SK-N-SH (cell line): ENCODE measurements around the gene UCN2.

Experiments
- CHD2 ChIP-seq: fragments of 150-350 bp; IDR thresholded peaks from 2 replicates; pipeline ENCODE4 v1.6.1; 2018; ENCODE audit warnings: low read length; ENCODE audit not compliant: partially characterized antibody
- FOXJ3 ChIP-seq: sonication (generic); formaldehyde crosslinking; IDR thresholded peaks from 2 replicates; pipeline ENCODE4 v1.5.1; 2020; ENCODE audit warnings: mild to moderate bottlenecking, missing genetic modification reagents
- JUND ChIP-seq: IDR thresholded peaks from 2 replicates; pipeline ENCODE4 v1.4.0; 2012
- MXI1 ChIP-seq: IDR thresholded peaks from 2 replicates; pipeline ENCODE4 v1.6.1; 2012; ENCODE audit warnings: mild to moderate bottlenecking, low read depth, low read length, improper control_type of control experiment
- NFIC ChIP-seq: IDR thresholded peaks from 2 replicates; pipeline ENCODE4 v1.4.0; 2012; ENCODE audit warnings: borderline replicate concordance
- NRF1 ChIP-seq: IDR thresholded peaks from 2 replicates; pipeline ENCODE4 v1.6.1; 2012; ENCODE audit warnings: low read depth, mild to moderate bottlenecking, low read length
- POLR2AphosphoS5 ChIP-seq: IDR thresholded peaks from 2 replicates; pipeline ENCODE4 v1.6.1; 2012; ENCODE audit warnings: low read depth, low read length
- RAD21 ChIP-seq: IDR thresholded peaks from 2 replicates; pipeline ENCODE4 v1.6.1; 2012; ENCODE audit warnings: mild to moderate bottlenecking, low read length
- RFX5 ChIP-seq: IDR thresholded peaks from 2 replicates; pipeline ENCODE4 v1.6.1; 2012; ENCODE audit warnings: mild to moderate bottlenecking, improper control_type of control experiment, low read length
- TF ChIP-seq, protein P1 (sequence below): fragments of 200-600 bp; sonication (generic); IDR thresholded peaks from 2 replicates; pipeline ENCODE4 v1.6.1; 2017; ENCODE audit warnings: antibody characterized with exemption, mild to moderate bottlenecking, moderate library complexity
- TF ChIP-seq, protein P2 (sequence below): IDR thresholded peaks from 2 replicates; pipeline ENCODE4 v1.6.1; 2012; ENCODE audit warnings: mild to moderate bottlenecking, low read depth, low read length, moderate library complexity
- TF ChIP-seq, protein P3 (sequence below): IDR thresholded peaks from 2 replicates; pipeline ENCODE4 v1.4.0; 2012; ENCODE audit warnings: low read depth

DNA sequence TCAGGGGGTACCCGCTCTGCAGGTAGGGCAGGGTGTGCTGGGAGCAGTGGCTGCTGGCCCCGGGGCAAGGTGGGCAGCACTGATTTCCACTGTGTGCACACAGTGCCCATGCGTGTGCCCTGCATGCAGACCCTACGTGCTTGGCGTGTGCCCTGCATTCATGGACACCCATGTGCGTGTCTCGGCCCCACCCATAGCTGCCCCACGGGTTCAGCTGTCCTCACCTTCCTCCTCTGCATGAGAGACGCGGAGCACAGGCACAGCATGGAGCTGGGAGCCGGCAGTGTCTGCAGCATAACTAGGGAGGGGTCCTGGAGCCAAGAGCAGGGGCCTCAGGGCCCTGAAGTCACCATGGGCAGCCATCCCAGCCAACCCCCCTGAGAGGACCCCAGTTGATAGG is 1.6 kb upstream of the UCN2 start:
- no peak for TF ChIP-seq JUND
- no peak for TF ChIP-seq POLR2AphosphoS5
- TF ChIP-seq, protein P1, sequence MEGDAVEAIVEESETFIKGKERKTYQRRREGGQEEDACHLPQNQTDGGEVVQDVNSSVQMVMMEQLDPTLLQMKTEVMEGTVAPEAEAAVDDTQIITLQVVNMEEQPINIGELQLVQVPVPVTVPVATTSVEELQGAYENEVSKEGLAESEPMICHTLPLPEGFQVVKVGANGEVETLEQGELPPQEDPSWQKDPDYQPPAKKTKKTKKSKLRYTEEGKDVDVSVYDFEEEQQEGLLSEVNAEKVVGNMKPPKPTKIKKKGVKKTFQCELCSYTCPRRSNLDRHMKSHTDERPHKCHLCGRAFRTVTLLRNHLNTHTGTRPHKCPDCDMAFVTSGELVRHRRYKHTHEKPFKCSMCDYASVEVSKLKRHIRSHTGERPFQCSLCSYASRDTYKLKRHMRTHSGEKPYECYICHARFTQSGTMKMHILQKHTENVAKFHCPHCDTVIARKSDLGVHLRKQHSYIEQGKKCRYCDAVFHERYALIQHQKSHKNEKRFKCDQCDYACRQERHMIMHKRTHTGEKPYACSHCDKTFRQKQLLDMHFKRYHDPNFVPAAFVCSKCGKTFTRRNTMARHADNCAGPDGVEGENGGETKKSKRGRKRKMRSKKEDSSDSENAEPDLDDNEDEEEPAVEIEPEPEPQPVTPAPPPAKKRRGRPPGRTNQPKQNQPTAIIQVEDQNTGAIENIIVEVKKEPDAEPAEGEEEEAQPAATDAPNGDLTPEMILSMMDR: no peak
- TF ChIP-seq, protein P2, sequence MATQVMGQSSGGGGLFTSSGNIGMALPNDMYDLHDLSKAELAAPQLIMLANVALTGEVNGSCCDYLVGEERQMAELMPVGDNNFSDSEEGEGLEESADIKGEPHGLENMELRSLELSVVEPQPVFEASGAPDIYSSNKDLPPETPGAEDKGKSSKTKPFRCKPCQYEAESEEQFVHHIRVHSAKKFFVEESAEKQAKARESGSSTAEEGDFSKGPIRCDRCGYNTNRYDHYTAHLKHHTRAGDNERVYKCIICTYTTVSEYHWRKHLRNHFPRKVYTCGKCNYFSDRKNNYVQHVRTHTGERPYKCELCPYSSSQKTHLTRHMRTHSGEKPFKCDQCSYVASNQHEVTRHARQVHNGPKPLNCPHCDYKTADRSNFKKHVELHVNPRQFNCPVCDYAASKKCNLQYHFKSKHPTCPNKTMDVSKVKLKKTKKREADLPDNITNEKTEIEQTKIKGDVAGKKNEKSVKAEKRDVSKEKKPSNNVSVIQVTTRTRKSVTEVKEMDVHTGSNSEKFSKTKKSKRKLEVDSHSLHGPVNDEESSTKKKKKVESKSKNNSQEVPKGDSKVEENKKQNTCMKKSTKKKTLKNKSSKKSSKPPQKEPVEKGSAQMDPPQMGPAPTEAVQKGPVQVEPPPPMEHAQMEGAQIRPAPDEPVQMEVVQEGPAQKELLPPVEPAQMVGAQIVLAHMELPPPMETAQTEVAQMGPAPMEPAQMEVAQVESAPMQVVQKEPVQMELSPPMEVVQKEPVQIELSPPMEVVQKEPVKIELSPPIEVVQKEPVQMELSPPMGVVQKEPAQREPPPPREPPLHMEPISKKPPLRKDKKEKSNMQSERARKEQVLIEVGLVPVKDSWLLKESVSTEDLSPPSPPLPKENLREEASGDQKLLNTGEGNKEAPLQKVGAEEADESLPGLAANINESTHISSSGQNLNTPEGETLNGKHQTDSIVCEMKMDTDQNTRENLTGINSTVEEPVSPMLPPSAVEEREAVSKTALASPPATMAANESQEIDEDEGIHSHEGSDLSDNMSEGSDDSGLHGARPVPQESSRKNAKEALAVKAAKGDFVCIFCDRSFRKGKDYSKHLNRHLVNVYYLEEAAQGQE: no peak
- no peak for TF ChIP-seq FOXJ3 (CRISPR knock-in tag)
- TF ChIP-seq RFX5: no peak
- TF ChIP-seq NRF1: no peak
- TF ChIP-seq NFIC: no peak
- TF ChIP-seq, protein P3, sequence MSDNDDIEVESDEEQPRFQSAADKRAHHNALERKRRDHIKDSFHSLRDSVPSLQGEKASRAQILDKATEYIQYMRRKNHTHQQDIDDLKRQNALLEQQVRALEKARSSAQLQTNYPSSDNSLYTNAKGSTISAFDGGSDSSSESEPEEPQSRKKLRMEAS: no peak
- no peak for TF ChIP-seq MXI1
- no peak for TF ChIP-seq RAD21
- TF ChIP-seq CHD2: no peak
